Mesothelial cell of epicardium (in vitro differentiated cells): Measurements from ENCODE around the gene MRPL54. TPM values are rescaled to one million over a fixed set of nuclear protein-coding genes. Genes with fewer than 3 reads are reported as not detected.
A peak's percentile ranks its signal among the peaks of the same experiment; 100 is the strongest.

ENCODE experiments used
- DNase-seq, 2 experiments: peaks; one replicate each; pipeline ENCODE4 v3.0.0; 2021; ENCODE audit warnings: low spot score in 2 of 2; ENCODE audit not compliant: unreplicated experiment in 2 of 2
- H3K27ac Mint-ChIP-seq: 2 replicates; pipeline ENCODE4 v1.8.0; 2021; ENCODE audit warnings: mixed read lengths
- H3K27me3 Mint-ChIP-seq: 2 replicates; pipeline ENCODE4 v1.8.0; 2021; ENCODE audit warnings: low read depth, mixed read lengths
- H3K36me3 Mint-ChIP-seq: 2 replicates; pipeline ENCODE4 v1.8.0; 2021; ENCODE audit warnings: mixed read lengths
- H3K4me1 Mint-ChIP-seq: 2 replicates; pipeline ENCODE4 v1.8.0; 2021; ENCODE audit warnings: mixed read lengths
- H3K4me3 Mint-ChIP-seq: 2 replicates; pipeline ENCODE4 v1.8.0; 2021; ENCODE audit warnings: mild to moderate bottlenecking, moderate library complexity, mixed read lengths
- H3K9me3 Mint-ChIP-seq: 2 replicates; pipeline ENCODE4 v1.8.0; 2021; ENCODE audit warnings: mixed read lengths
- total RNA-seq: library from RNA; stranded (reverse); gene quantifications from 3 replicates; pipeline ENCODE4 v1.2.1, GENCODE V29; 2021
- TF ChIP-seq, protein P1 (sequence below): fragments of 200-600 bp; sonication (generic); IDR thresholded peaks from one replicate; pipeline ENCODE4 v1.5.0; 2021; ENCODE audit warnings: antibody characterized with exemption; ENCODE audit not compliant: unreplicated experiment

The MRPL54 gene
- 26.8 to 30.2 TPM (median 27.6 TPM) in 3 replicates for total RNA-seq

DNA sequence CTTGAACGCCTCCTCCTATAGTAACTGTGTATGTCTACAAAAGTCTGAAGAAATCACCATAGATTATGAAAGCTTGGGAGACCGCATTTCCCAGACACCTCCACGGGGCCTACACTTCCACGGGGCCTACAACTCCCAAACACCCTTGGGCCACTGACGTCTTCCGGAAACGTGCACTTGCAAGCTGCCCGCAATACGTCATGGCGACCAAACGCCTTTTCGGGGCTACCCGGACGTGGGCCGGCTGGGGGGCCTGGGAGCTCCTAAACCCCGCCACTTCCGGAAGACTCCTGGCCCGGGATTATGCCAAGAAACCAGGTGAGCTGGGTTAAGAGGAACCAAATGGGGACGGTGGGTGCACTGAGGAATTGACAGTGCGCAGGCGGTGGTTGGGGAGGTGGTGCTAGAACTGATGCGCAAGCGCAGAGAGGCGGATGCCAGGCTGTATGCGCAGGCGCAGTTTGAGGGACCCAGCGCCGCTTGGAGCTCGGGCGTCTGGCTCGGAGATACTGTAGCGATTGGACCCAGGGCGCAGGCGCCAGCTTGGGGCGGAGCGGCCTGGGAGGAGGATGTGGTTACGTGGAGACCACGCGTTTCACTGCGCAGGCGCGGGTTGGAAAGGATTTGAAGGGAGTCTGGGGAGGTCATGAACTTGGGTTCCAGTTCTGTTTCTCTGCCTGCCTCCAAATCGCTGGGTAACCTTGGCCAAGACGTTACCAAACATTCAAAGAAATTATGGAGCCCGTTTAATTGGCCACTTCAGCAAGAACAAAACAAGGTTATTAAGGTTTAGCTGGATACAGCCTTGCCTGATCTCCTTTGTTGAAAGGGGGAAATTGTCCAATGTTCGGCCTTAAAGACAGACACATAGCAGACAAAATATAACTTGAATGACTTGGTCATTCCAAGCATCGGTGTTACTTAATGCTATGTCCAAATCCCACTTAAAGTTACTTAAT, at the start of gene MRPL54:
Gene MRPL54, plus strand, starts transcription at position 182 of the 959 bp plus-strand sequence. Its CDS starts 19 bp downstream, at position 201.
- peak within 1 kb of the TSS; percentile 99 for H3K27ac Mint-ChIP-seq
- TF ChIP-seq, protein P1, sequence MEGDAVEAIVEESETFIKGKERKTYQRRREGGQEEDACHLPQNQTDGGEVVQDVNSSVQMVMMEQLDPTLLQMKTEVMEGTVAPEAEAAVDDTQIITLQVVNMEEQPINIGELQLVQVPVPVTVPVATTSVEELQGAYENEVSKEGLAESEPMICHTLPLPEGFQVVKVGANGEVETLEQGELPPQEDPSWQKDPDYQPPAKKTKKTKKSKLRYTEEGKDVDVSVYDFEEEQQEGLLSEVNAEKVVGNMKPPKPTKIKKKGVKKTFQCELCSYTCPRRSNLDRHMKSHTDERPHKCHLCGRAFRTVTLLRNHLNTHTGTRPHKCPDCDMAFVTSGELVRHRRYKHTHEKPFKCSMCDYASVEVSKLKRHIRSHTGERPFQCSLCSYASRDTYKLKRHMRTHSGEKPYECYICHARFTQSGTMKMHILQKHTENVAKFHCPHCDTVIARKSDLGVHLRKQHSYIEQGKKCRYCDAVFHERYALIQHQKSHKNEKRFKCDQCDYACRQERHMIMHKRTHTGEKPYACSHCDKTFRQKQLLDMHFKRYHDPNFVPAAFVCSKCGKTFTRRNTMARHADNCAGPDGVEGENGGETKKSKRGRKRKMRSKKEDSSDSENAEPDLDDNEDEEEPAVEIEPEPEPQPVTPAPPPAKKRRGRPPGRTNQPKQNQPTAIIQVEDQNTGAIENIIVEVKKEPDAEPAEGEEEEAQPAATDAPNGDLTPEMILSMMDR = no peak

DNA sequence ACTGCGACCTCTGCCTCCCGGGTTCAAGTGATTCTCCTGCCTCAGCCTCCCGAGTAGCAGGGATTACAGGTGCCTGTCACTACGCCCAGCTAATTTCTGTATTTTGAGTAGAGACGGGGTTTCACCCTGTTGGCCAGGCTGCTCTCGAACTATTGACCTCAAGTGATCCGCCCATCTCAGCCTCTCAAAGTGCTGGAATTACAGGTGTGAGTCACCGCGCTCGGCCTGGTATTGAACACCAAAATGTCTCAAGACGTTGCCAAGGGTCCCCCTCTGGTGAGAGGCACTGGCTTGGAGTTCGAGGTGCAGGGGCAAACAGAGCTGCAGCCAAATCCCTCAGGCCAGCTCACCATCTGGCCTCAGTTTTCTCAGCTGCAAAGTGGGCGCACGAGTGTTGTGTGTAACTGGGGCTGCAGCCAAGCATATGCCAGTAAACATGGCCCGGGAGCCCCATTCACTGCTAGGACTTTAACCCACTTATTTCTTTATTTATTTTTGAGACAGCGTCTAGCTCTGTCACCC, 46.3 kb upstream of the MRPL54 start:
- DNase-seq = no peak
- H3K4me3 Mint-ChIP-seq = no peak overlapping the region
- no peak overlapping the region for H3K27ac Mint-ChIP-seq
- H3K9me3 Mint-ChIP-seq = no peaks in the 10 kb centered on the region
- H3K27me3 Mint-ChIP-seq = peaks cover 6% of the 10 kb centered on the region
- peaks cover 10% of the 10 kb centered on the region for H3K4me1 Mint-ChIP-seq
- H3K36me3 Mint-ChIP-seq = no peaks in the 10 kb centered on the region
- TF ChIP-seq, protein P1 = no peak

More for the DNA sequence above, at the start of gene MRPL54:
- DNase-seq = peak; percentile 99 to 100
- Mint-ChIP-seq H3K27me3 (no peaks in the 10 kb centered on the region), H3K9me3 (no peaks in the 10 kb centered on the region), H3K4me1 (peaks cover 15% of the 10 kb centered on the region), H3K4me3 (peak within 1 kb of the TSS; percentile 97), H3K36me3 (peaks cover 8% of the 10 kb centered on the region)

DNA sequence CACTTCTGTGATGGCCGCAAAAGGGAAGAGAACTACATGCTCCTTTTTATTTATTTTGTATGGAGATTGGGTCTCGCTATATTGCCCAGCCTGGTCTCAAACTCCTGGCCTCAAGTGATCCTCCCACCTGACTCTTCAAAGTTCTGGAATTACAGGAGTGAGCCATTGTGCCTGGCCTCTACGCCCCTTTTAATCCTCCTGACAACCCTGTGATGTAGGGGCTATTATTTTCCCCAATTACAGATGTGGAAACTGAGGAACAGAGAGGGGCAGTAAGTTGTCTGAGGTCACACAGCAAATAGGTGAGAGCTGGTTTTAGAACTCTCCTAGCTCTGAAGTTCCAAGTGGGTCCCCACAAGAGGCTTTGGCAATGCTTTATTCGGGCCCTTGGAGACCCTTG, 42.6 kb upstream of the MRPL54 start:
- no peak for DNase-seq
- Mint-ChIP-seq H3K36me3 (no peaks in the 10 kb centered on the region), H3K9me3 (no peaks in the 10 kb centered on the region), H3K27me3 (peaks cover 20% of the 10 kb centered on the region), H3K4me3 (no peak overlapping the region), H3K27ac (no peak overlapping the region), H3K4me1 (peaks cover 9% of the 10 kb centered on the region)
- TF ChIP-seq, protein P1 = no peak

DNA sequence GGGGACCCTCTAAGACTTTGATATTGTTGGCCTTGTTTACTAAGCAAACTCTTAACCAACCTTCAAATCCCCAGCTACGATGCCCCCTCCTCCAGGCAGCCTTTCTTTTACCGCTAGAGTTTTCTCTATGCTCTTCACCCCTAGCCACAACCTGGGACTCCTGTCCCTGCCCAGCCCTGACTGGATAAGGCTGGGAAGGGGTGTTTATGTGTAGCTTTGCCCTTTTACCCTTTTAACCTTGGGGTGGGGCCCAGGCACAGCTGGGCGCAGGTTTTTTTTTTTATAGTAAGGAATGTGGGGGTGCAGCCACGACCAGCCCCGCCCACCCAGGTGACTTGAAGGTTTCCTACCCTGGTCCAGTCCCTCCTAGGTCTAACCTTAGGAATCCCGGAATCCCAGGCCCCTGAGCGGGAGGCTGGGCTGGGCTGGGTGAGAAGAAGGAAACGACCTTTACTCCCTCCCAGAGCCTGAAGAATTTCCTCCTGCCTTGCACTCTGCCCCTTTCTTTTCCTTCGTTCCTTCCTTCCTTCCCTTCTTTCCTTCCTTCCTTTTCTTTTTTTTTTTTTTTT, 42.0 kb upstream of the MRPL54 start:
- peaks cover 9% of the 10 kb centered on the region for H3K4me1 Mint-ChIP-seq
- TF ChIP-seq, protein P1 = no peak
- no peak overlapping the region for H3K27ac Mint-ChIP-seq
- no peak for DNase-seq
- no peaks in the 10 kb centered on the region for H3K9me3 Mint-ChIP-seq
- H3K4me3 Mint-ChIP-seq = no peak overlapping the region
- peaks cover 20% of the 10 kb centered on the region for H3K27me3 Mint-ChIP-seq
- no peaks in the 10 kb centered on the region for H3K36me3 Mint-ChIP-seq

DNA sequence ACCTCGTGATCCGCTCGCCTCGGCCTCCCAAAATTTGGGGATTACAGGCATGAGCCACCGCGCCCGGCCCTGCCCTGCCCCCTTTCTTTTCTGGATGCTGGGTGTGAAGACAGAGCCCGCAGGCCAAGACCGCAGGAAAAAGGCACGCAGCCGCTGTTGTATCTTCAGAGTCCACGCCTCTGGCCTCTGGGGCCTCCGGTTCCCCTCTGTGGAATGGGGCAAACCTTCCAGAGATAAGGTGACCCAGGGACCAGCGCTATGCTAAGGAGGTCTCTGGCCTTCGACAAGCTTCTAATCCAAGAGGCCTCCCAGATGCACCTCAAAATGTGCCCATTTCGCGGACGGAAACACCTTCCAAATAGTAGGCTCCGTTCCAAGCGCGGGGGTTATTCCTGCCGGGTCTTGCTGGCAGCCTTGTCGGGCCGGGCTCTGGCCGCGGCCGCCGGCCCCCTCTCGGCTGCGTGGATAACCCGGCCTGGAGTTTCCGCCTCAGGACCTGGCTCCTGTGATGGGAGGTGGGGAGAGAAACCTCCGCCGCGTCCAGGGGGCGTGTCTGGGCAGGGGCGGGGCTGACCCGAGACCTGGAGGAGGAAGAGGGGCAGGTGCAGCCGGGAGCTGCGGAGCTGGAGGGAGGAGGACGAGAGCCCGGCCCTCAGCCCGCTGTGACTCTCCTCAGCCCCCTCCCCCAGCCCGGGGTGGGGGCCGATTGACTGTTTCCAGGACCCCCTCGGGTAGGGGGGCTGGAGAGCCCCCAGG, 41.2 kb upstream of the MRPL54 start:
- Mint-ChIP-seq H3K4me1 (peaks cover 9% of the 10 kb centered on the region), H3K9me3 (no peaks in the 10 kb centered on the region), H3K4me3 (peak overlapping the region; percentile 69), H3K27me3 (peaks cover 24% of the 10 kb centered on the region), H3K27ac (no peak overlapping the region), H3K36me3 (no peaks in the 10 kb centered on the region)
- TF ChIP-seq, protein P1 = no peak
- peak; percentile 76 to 91 for DNase-seq
